ACC112 (cell line): Measurements from ENCODE around the gene FXYD6.

Source experiments
- H2AFZ ChIP-seq: fragments of 200-600 bp; sonication (generic); one replicate; pipeline ENCODE4 v1.6.0; 2017; ENCODE audit warnings: antibody characterized with exemption, low read length; ENCODE audit not compliant: unreplicated experiment
- H3K27ac ChIP-seq: fragments of 200-600 bp; sonication (generic); 2 replicates; pipeline ENCODE4 v1.5.1; 2014; ENCODE audit warnings: low read depth, mild to moderate bottlenecking, antibody characterized with exemption, low read length, moderate library complexity
- H3K27me3 ChIP-seq: fragments of 200-600 bp; sonication (generic); 2 replicates; pipeline ENCODE4 v1.6.1; 2014; ENCODE audit warnings: mild to moderate bottlenecking, antibody characterized with exemption, low read length, moderate library complexity, mixed read lengths; ENCODE audit not compliant: insufficient read depth
- H3K36me3 ChIP-seq: fragments of 200-600 bp; sonication (generic); 2 replicates; pipeline ENCODE4 v1.6.1; 2016; ENCODE audit warnings: mild to moderate bottlenecking, antibody characterized with exemption, low read length, moderate library complexity, mixed read lengths; ENCODE audit not compliant: insufficient read depth
- H3K4me1 ChIP-seq: fragments of 200-600 bp; sonication (generic); one replicate; pipeline ENCODE4 v1.6.1; 2016; ENCODE audit warnings: low read length, mixed read lengths; ENCODE audit not compliant: insufficient read depth, unreplicated experiment, control insufficient read depth
- H3K4me3 ChIP-seq: fragments of 200-600 bp; sonication (generic); 2 replicates; pipeline ENCODE4 v1.5.1; 2014; ENCODE audit warnings: mild to moderate bottlenecking, low read depth, low read length
- H3K79me2 ChIP-seq: fragments of 200-600 bp; sonication (generic); one replicate; pipeline ENCODE4 v1.6.0; 2016; ENCODE audit warnings: low read length; ENCODE audit not compliant: control insufficient read depth, unreplicated experiment, insufficient read depth

FXYD6 gene

DNA sequence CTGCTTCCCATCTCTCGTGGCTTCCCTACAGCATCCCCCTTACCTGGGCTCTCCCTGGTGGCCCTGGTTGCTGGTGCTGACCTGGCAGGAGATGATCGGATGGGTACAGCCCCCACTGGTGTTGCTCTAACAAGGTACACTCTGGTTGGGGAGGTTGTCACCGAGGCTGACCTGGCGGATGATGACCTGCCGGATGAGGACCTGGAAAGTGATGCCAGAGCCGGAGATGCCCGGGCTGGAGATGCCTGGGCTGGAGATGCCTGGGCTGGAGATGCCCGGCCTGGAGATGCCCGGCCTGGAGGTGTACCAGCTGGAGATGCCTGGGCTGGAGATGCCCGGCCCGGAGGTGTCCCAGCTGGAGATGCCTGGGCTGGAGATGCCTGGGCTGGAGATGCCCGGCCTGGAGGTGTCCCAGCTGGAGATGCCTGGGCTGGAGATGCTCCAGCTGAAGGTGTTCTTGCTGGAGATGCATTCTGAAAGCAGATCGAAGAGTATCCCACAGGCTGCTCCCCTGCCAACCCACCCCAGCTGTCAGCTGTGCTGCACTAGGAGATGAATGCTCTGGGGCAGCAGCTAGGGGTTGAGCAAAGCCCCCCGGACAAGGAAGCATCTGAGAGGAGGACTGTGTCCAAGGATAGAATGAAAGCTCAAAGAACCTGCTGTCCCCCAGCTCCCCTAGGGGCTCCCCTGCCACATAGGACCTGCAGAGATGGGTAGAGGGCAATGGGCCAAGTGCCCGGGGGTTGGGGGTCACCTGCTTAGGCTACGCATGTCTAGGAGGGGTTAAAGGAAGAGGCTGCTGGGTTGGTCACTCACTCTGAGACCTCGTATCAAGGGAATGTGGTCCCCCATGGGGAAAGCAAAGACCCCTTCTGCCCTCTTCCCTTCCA lies 42.2 kb upstream of the FXYD6 start:
- no peaks in the 10 kb centered on the region for H3K36me3 ChIP-seq
- no peaks in the 10 kb centered on the region for H3K79me2 ChIP-seq
- H3K27me3 ChIP-seq: peaks cover 37% of the 10 kb centered on the region

DNA sequence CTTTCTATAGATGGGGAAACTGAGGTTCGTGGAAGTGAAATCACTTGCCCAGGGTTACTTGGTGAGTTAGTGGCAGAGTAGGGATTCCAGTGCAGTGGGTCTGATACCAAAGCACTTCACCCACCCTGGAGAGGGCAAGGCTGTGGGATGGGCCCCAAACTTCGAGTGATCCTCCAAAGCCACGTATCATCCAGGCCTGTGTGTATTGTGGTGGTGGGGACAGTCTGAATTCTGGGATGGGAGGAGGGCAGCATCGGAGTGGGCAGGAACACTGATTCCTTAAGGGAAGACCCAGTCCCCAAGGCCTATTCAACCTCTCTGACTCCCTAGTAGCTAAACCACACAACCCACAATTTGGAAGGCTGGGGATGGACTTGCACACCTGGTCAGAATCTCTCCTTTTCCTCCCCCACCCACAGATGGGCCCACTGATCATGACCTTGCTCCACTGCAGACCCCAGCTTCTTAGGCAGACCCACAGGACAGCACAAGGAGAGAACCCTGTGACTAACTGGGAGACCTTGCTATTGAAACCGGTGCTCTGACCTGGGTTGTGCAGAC lies 41.2 kb upstream of the FXYD6 start:
- H2AFZ ChIP-seq: no peak overlapping the region
- peaks cover 45% of the 10 kb centered on the region for H3K27me3 ChIP-seq

More for the DNA sequence above, 42.2 kb upstream of the FXYD6 start:
- H3K27ac ChIP-seq: no peak overlapping the region
- no peak overlapping the region for H2AFZ ChIP-seq
- no peaks in the 10 kb centered on the region for H3K4me1 ChIP-seq
- H3K4me3 ChIP-seq: no peak overlapping the region

DNA sequence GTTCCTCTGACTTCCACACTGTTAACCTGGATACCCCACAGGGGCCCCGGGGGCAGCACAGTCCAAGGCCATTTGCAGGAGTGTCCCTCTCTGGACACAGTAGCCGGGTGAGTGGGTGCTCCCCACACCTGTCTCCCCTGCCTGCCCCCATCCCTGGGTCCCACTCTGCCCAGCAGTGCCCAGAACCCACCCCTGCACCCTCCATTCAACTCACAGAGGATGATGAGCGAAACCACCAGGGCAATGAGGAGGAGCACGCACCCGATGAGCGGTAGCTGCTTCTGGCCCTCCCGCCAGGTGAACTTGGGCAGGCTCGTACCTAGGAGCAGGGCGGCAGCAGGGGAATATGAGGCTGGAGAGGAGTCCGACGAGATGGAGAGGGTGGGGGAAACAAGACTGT lies 40.5 kb upstream of the FXYD6 start:
- no peaks in the 10 kb centered on the region for H3K4me1 ChIP-seq
- H3K4me3 ChIP-seq: no peak overlapping the region
- H3K27me3 ChIP-seq: peaks cover 52% of the 10 kb centered on the region
- H2AFZ ChIP-seq: no peak overlapping the region
- no peaks in the 10 kb centered on the region for H3K36me3 ChIP-seq
- no peak overlapping the region for H3K27ac ChIP-seq
- H3K79me2 ChIP-seq: no peaks in the 10 kb centered on the region

More for the DNA sequence above, 41.2 kb upstream of the FXYD6 start:
- no peaks in the 10 kb centered on the region for H3K4me1 ChIP-seq
- no peak overlapping the region for H3K27ac ChIP-seq
- H3K79me2 ChIP-seq: no peaks in the 10 kb centered on the region
- H3K36me3 ChIP-seq: no peaks in the 10 kb centered on the region
- H3K4me3 ChIP-seq: no peak overlapping the region

DNA sequence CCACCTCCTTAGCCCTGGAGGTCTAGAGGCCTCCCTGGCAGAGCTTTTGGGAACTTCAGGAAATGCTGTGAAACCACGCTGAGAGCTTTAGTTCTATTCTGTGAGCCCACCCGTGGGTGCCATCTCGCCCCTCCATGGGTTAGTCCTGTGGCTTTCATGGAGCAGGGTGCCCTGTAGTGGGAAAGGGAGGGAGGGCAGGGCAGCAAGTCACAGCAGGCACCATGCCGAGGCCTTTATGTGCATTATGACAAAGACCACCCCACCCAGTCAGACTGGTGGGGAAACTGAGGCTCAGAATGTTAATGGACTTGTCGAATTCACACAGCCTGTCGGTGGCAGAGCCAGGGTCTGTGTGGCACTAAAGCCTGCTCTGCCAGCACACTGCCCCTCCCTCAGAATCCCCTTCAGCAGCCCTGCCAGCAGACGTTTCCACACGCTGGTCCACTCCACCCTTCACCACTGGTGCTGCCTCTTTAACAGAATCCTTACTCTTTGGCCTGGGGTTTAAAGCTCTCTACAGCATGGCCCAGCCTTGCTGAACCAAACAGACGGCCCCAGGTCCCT lies 39.3 kb upstream of the FXYD6 start:
- Histone ChIP-seq H3K79me2 (no peaks in the 10 kb centered on the region), H3K4me1 (no peaks in the 10 kb centered on the region), H2AFZ (no peak overlapping the region), H3K27ac (no peak overlapping the region), H3K27me3 (peaks cover 57% of the 10 kb centered on the region), H3K36me3 (no peaks in the 10 kb centered on the region), H3K4me3 (no peak overlapping the region)

DNA sequence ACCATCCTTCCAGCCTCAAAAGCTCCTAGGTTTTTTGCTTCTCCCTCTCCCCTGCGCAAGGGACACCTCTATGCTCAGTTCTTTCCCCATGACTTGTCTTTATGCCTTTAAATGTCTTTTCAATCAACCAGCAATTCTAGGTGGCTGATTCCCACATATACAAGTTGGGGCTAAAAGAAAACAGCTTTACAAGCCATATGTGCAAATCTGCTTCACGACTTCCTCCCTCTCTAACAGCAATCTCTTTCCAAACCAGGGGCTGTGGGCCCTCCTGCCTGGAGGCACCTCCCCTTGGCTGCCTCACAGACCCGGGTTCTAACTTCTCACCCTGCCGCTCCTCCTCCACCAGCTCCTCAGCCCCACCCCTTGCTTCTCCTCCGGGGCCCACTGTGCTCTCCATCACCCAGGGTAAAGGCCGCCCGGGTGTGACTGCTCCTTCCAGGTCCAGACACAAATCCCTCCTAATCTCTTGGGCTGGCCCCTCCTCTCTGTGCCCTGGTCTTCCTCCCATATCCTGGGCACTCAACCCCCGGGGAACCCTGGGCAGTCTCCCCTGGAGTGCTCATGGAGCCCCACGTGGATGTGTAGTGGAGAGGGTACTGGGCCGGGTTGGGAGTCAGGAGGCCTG lies 38.6 kb upstream of the FXYD6 start:
- Histone ChIP-seq H3K4me3 (no peak overlapping the region), H3K79me2 (no peaks in the 10 kb centered on the region), H3K27ac (no peak overlapping the region), H3K27me3 (peaks cover 57% of the 10 kb centered on the region), H3K4me1 (no peaks in the 10 kb centered on the region), H2AFZ (no peak overlapping the region), H3K36me3 (no peaks in the 10 kb centered on the region)

DNA sequence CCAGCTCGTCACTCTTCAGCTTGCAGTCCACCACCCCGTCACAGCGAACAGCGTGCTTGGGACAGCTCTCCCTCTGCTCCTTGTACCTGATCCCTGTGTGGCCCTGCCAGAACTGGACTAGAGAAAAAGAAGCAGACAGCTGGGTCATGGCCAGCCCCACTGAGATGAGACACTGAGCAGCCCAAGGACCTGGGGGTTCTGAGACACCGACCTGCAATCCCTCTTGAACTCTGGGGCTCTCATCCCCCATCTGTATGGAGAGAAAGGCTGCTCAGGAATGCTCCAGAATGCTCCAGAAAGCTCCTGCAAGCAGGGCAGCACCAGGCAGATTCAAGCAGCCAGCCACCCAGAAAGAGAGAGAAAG lies 37.9 kb upstream of the FXYD6 start:
- H3K27me3 ChIP-seq: peaks cover 53% of the 10 kb centered on the region
- H3K4me1 ChIP-seq: no peaks in the 10 kb centered on the region
- no peaks in the 10 kb centered on the region for H3K79me2 ChIP-seq
- H3K4me3 ChIP-seq: no peak overlapping the region
- H3K36me3 ChIP-seq: no peaks in the 10 kb centered on the region
- no peak overlapping the region for H2AFZ ChIP-seq
- H3K27ac ChIP-seq: no peak overlapping the region

DNA sequence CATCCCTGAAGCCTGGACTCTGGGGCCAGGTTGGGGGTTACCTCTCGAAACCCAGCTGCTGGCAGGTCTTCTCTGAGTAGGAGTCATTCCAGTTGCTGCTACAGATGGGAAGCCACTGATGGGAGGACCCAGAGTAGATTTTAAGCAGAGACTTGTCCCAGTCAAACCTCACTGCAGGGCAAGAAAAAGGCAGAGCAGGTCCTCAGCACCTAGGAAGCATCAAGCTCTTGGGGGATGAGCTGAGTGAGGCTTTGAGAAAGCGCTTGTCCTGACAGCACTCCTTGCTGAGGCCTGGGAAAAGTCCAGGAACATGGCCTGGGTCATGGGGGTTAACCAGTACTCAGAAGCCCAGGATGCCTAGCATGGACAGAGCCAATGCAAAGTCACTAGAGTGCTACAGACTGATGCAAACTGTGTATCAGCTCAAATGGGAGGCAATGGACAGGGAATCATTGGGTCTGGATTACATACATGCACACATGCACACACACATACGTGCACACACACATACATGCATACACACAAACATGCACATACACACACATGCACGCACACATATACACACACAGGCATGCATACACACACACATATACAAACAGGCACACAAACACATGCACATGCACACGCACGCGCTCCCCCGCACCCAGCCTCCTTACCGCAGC lies 37.4 kb upstream of the FXYD6 start:
- Histone ChIP-seq H3K4me3 (no peak overlapping the region), H3K27me3 (peaks cover 52% of the 10 kb centered on the region), H3K27ac (no peak overlapping the region), H3K36me3 (no peaks in the 10 kb centered on the region), H2AFZ (no peak overlapping the region), H3K79me2 (no peaks in the 10 kb centered on the region), H3K4me1 (no peaks in the 10 kb centered on the region)

DNA sequence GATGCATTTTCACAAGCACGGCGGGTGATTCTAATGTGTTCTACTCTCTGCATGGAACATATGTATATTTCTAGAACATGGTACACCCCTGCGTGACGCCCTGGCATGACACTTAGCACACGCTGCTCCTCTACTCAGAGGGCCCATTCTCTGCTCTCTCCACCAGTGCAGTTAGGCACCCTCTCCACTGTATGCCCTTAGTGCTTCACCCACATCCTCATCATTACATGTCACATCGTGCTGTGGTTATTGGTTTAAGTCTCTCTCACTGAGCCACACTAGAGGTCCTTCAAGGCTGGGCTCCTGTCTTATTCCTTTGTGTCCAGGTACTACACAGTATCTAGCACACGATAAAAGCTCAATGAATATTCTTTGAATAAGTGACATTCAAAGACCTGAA lies 36.0 kb upstream of the FXYD6 start:
- Histone ChIP-seq H3K4me3 (no peak overlapping the region), H3K27ac (no peak overlapping the region), H3K4me1 (peaks cover 2% of the 10 kb centered on the region), H3K36me3 (no peaks in the 10 kb centered on the region), H3K27me3 (peaks cover 47% of the 10 kb centered on the region), H3K79me2 (no peaks in the 10 kb centered on the region), H2AFZ (no peak overlapping the region)

DNA sequence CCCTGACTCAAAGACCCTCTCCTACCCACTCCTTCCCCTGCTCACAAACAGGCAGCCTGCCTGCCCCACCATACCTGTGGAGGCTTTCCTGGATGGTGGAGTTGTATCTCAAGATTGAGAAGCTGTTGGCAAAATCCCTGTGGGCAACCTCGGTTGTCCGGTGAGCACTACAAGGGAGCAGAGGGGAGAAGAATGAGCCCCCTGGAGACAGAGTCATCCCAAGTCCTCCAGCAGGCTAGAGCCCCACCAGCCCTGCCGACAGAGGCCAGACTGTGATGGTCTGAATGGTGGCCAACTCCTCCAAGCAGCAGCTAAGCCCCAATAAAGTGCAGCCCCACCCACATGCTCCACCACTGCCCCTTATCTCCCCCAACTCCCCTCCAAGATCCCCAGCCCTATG lies 35.2 kb upstream of the FXYD6 start:
- Histone ChIP-seq H2AFZ (no peak overlapping the region), H3K4me3 (no peak overlapping the region), H3K4me1 (peaks cover 4% of the 10 kb centered on the region), H3K79me2 (no peaks in the 10 kb centered on the region), H3K27me3 (peaks cover 40% of the 10 kb centered on the region), H3K27ac (no peak overlapping the region), H3K36me3 (no peaks in the 10 kb centered on the region)

DNA sequence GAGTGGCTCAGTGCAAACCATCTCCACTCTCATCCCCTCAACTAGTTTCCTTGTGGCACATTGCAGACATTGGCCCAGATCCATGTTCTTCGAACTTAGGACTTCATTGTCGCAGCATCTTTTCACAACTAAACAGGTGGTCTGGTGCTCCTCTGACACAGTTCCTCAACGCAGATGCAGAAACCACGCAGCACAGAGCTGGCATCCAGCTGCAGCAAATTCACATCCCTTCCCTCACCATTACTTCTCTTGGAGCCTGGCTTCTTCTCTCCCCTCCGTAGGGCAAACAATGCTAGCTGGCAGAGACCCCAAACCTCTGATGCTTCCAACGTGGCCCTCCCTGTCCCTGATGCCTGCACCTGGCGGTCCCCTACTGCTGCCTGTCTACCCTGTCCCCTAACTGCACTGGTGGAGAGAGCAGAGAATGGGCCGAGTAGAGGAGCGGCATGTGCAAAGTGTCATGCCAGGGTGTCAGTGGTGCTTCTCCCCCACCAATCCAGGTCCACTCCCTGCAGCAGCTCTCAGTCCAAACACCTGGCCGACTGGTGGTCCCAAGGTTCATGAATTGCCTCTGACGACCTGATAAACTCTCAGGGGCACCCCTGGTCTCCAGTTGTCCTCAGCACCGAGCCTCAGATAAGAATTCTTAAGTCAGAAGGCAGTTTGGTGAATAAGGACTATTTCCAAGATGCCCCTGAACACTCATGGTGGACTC lies 34.6 kb upstream of the FXYD6 start:
- no peaks in the 10 kb centered on the region for H3K36me3 ChIP-seq
- H3K4me1 ChIP-seq: peaks cover 4% of the 10 kb centered on the region
- H3K27me3 ChIP-seq: peaks cover 39% of the 10 kb centered on the region
- no peak overlapping the region for H2AFZ ChIP-seq
- H3K27ac ChIP-seq: no peak overlapping the region
- H3K79me2 ChIP-seq: no peaks in the 10 kb centered on the region
- no peak overlapping the region for H3K4me3 ChIP-seq
